GM06990 (cell line): ENCODE data around the gene VAV2.

Source experiments
- DNase-seq: peaks from one replicate; pipeline ENCODE4 v3.0.0-alpha.2; 2011; ENCODE audit not compliant: insufficient read length; ENCODE audit errors: extremely low read depth
- H3K27me3 ChIP-seq: replicated peaks from 2 replicates; pipeline ENCODE4 v1.6.0; 2011; ENCODE audit warnings: low read length; ENCODE audit not compliant: control insufficient read depth, insufficient read depth
- H3K36me3 ChIP-seq: 2 replicates; pipeline ENCODE4 v1.5.1; 2011; ENCODE audit warnings: low read length; ENCODE audit not compliant: control insufficient read depth, insufficient read depth
- H3K4me3 ChIP-seq: replicated peaks from 2 replicates; pipeline ENCODE4 v1.5.1; 2011; ENCODE audit warnings: low read depth, mild to moderate bottlenecking, control low read depth, low read length
- CTCF ChIP-seq: IDR thresholded peaks from 2 replicates; pipeline ENCODE4 v1.5.1; 2011; ENCODE audit warnings: low read length, control low read depth, mild to moderate bottlenecking, inconsistent platforms; ENCODE audit not compliant: insufficient read depth, poor library complexity, severe bottlenecking

VAV2 gene

GRCh38 chr9:133778336-133779013 lies 213.6 kb downstream of the VAV2 start:
- Histone ChIP-seq H3K4me3 (no peak overlapping the region), H3K27me3 (no peaks in the 10 kb centered on the region), H3K36me3 (peaks cover 70% of the 10 kb centered on the region)
- DNase-seq, result no peak
- TF ChIP-seq CTCF, result no peak

GRCh38 chr9:133777871-133778270 lies 214.3 kb downstream of the VAV2 start:
- DNase-seq, result no peak
- Histone ChIP-seq H3K27me3 (no peaks in the 10 kb centered on the region), H3K36me3 (peaks cover 67% of the 10 kb centered on the region), H3K4me3 (no peak overlapping the region)
- no peak for TF ChIP-seq CTCF

GRCh38 chr9:133777068-133777791 lies 214.9 kb downstream of the VAV2 start:
- H3K4me3 ChIP-seq, result no peak overlapping the region
- DNase-seq, result no peak
- no peak for TF ChIP-seq CTCF
- peaks cover 67% of the 10 kb centered on the region for H3K36me3 ChIP-seq
- H3K27me3 ChIP-seq, result no peaks in the 10 kb centered on the region

- H3K4me3 ChIP-seq, result no peak overlapping the region
- TF ChIP-seq CTCF, result no peak
- H3K36me3 ChIP-seq, result peaks cover 67% of the 10 kb centered on the region
- no peak for DNase-seq
- H3K27me3 ChIP-seq, result no peaks in the 10 kb centered on the region
These were observed 215.9 kb downstream of the VAV2 start for GRCh38 chr9:133775951-133776905.

- H3K4me3 ChIP-seq, result no peak overlapping the region
- H3K36me3 ChIP-seq, result peaks cover 62% of the 10 kb centered on the region
- TF ChIP-seq CTCF, result no peak
- no peak for DNase-seq
- no peaks in the 10 kb centered on the region for H3K27me3 ChIP-seq
These were observed 216.8 kb downstream of the VAV2 start for GRCh38 chr9:133775291-133775690.
